HG03045 (cell line): ENCODE measurements around the gene PCDH12.

Source experiments
- ATAC-seq: cut with Tn5 transposase; IDR thresholded peaks from one replicate; pipeline ENCODE4 v1.9.1; 2021; ENCODE audit warnings: mild to moderate bottlenecking, moderate library complexity; ENCODE audit not compliant: unreplicated experiment

The PCDH12 gene

GRCh38 chr5:141966963-141967333, 8.9 kb upstream of the PCDH12 start:
- ATAC-seq: no peak

GRCh38 chr5:141966275-141966962, 8.4 kb upstream of the PCDH12 start:
- ATAC-seq: no peak

GRCh38 chr5:141965071-141965470, 7.1 kb upstream of the PCDH12 start:
- ATAC-seq: no peak

- no peak for ATAC-seq
Observed at GRCh38 chr5:141963701-141964100, 5.7 kb upstream of the PCDH12 start.

GRCh38 chr5:141961466-141961865, 3.5 kb upstream of the PCDH12 start:
- ATAC-seq: no peak

- peak; percentile 95 for ATAC-seq
Observed at GRCh38 chr5:141960449-141961323, 2.7 kb upstream of the PCDH12 start.

GRCh38 chr5:141960018-141960417, 2.0 kb upstream of the PCDH12 start:
- ATAC-seq: no peak

- no peak for ATAC-seq
Observed at GRCh38 chr5:141958546-141959172, 657 bp upstream of the PCDH12 start.

GRCh38 chr5:141957367-141957996, 520 bp downstream of the PCDH12 start:
- ATAC-seq: no peak

GRCh38 chr5:141954194-141954593, 3.8 kb downstream of the PCDH12 start:
- ATAC-seq: no peak

GRCh38 chr5:141952020-141952419, 6.0 kb downstream of the PCDH12 start:
- no peak for ATAC-seq

- ATAC-seq: peak; percentile 66
Observed at GRCh38 chr5:141951332-141951781, 6.6 kb downstream of the PCDH12 start.

GRCh38 chr5:141950207-141951005, 7.6 kb downstream of the PCDH12 start:
- ATAC-seq: no peak

- ATAC-seq: no peak
Observed at GRCh38 chr5:141949511-141949910, 8.5 kb downstream of the PCDH12 start.

- ATAC-seq: no peak
Observed at GRCh38 chr5:141948812-141949211, 9.2 kb downstream of the PCDH12 start.

- ATAC-seq: no peak
Observed at GRCh38 chr5:141947316-141947715, 10.7 kb downstream of the PCDH12 start.

- ATAC-seq: no peak
Observed at GRCh38 chr5:141945511-141946051, 12.4 kb downstream of the PCDH12 start.

GRCh38 chr5:141944076-141944475, 13.9 kb downstream of the PCDH12 start:
- no peak for ATAC-seq

- no peak for ATAC-seq
Observed at GRCh38 chr5:141942185-141942857, 15.7 kb downstream of the PCDH12 start.

GRCh38 chr5:141941779-141942178, 16.2 kb downstream of the PCDH12 start:
- no peak for ATAC-seq
